Ammon's horn (tissue), 1 donor: ENCODE data around the gene SPRN.
A peak's percentile ranks its signal among the peaks of the same experiment; 100 is the strongest.
"Not testable (repeated sequence)": the region's sequence is repeated elsewhere in the genome, so short reads cannot be mapped to it uniquely, and the experiment has no call there.

ENCODE experiments used
- DNase-seq: peaks from one replicate; pipeline ENCODE4 v3.0.0-alpha.2; 2016; ENCODE audit warnings: low spot score

The SPRN gene

GRCh38 chr10:133456041-133456951 lies 31.9 kb upstream of the SPRN start:
- no peak for DNase-seq

GRCh38 chr10:133455611-133456031 lies 31.2 kb upstream of the SPRN start:
- no peak for DNase-seq

GRCh38 chr10:133455196-133455595 lies 30.8 kb upstream of the SPRN start:
- no peak for DNase-seq

- no peak for DNase-seq
Observed at GRCh38 chr10:133454204-133454893, 29.9 kb upstream of the SPRN start.

GRCh38 chr10:133453516-133454203 lies 29.2 kb upstream of the SPRN start, which contains the start of gene SCART1:
SCART1 (plus strand) TSS chr10:133453945; CDS start chr10:133453998, 53 bp downstream.
- peak; percentile 61 for DNase-seq

GRCh38 chr10:133452453-133452852 lies 28.0 kb upstream of the SPRN start:
- DNase-seq: no peak

GRCh38 chr10:133451346-133451745 lies 26.9 kb upstream of the SPRN start:
- no peak for DNase-seq

- no peak for DNase-seq
Observed at GRCh38 chr10:133448120-133448519, 23.7 kb upstream of the SPRN start.

GRCh38 chr10:133446979-133447378 lies 22.6 kb upstream of the SPRN start:
- no peak for DNase-seq

GRCh38 chr10:133445751-133446708 lies 21.6 kb upstream of the SPRN start:
- DNase-seq: no peak

GRCh38 chr10:133445268-133445732 lies 20.9 kb upstream of the SPRN start:
- no peak for DNase-seq

GRCh38 chr10:133444342-133445267 lies 20.2 kb upstream of the SPRN start:
- no peak for DNase-seq

GRCh38 chr10:133442967-133443924 lies 18.8 kb upstream of the SPRN start:
- DNase-seq: no peak

GRCh38 chr10:133442191-133442966 lies 18.0 kb upstream of the SPRN start:
- no peak for DNase-seq

- no peak for DNase-seq
Observed at GRCh38 chr10:133441780-133442179, 17.4 kb upstream of the SPRN start.

GRCh38 chr10:133441356-133441755 lies 16.9 kb upstream of the SPRN start:
- DNase-seq: not testable (repeated sequence)

GRCh38 chr10:133440633-133441285 lies 16.3 kb upstream of the SPRN start:
- DNase-seq: no peak
